Smooth muscle cell of bladder (primary cell): ENCODE data around the gene GNAL. TPM values are rescaled to one million over a fixed set of nuclear protein-coding genes. Genes with fewer than 3 reads are reported as not detected.

ENCODE experiments used
- total RNA-seq: library from RNA; depleted of rRNA; stranded (reverse); fragments of >200 nt; gene quantifications from 2 replicates; pipeline ENCODE4 v1.2.3, GENCODE V29; 2014

Gene GNAL
- total RNA-seq, result 0.65 and 0.71 TPM in 2 replicates

DNA sequence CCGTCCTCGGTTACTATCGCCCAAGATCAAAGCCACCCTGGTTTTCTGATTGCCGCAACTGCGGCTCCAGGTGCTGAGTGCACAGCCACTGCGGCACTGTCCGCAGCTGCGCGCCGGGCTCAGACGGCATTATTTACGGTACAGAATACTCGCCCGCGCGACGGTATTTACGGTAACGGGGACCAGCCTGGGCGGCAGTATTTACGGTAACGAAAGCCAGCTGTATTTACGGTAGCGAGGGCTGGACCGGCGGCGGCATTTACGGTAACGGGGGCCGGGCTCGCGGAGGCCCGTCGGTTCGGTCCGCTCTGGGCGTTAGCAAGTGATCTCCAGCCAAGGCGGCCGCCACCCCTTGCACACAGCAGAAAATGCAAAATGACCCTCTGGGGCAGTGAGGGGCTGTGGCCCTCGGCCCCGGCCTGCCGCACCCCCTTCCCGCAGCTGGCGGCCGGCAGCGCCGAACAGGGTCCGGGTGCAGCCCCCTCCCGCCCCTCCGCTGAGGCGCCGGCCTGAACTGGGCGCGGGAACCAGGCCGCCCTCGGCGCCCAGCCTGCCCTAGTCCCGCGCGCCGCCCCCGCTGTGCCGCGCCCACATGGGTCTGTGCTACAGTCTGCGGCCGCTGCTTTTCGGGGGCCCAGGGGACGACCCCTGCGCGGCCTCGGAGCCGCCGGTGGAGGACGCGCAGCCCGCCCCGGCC is at the start of gene GNAL:
TSS of gene GNAL (plus strand) at position 293 of the 697 bp plus-strand sequence. CDS start at position 593, 300 bp downstream.

DNA sequence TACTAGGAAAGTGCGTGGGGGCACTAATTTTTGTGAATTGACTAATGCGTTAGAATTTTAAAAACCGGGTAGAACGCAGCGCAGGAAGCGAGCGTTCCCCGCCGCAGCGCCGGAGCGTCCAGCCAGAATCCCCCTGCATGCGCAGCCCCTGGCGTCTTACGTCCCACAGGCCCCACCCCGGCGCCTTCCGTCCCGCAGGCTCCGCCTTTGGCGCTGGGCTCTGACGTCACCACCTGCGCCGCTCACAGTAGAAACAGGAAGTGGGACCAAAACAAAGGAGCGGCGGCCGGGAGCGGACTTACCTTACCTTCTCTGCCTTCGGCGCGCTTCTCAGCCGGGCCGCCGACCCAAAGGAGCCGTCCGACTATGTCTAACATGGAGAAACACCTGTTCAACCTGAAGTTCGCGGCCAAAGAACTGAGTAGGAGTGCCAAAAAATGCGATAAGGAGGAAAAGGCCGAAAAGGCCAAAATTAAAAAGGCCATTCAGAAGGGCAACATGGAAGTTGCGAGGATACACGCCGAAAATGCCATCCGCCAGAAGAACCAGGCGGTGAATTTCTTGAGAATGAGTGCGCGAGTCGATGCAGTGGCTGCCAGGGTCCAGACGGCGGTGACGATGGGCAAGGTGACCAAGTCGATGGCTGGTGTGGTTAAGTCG is 162.2 kb downstream of the GNAL start, which contains the start of gene CHMP1B:
TSS of gene CHMP1B (plus strand) at position 268 of the 660 bp plus-strand sequence. CDS start at position 367, 99 bp downstream.

DNA sequence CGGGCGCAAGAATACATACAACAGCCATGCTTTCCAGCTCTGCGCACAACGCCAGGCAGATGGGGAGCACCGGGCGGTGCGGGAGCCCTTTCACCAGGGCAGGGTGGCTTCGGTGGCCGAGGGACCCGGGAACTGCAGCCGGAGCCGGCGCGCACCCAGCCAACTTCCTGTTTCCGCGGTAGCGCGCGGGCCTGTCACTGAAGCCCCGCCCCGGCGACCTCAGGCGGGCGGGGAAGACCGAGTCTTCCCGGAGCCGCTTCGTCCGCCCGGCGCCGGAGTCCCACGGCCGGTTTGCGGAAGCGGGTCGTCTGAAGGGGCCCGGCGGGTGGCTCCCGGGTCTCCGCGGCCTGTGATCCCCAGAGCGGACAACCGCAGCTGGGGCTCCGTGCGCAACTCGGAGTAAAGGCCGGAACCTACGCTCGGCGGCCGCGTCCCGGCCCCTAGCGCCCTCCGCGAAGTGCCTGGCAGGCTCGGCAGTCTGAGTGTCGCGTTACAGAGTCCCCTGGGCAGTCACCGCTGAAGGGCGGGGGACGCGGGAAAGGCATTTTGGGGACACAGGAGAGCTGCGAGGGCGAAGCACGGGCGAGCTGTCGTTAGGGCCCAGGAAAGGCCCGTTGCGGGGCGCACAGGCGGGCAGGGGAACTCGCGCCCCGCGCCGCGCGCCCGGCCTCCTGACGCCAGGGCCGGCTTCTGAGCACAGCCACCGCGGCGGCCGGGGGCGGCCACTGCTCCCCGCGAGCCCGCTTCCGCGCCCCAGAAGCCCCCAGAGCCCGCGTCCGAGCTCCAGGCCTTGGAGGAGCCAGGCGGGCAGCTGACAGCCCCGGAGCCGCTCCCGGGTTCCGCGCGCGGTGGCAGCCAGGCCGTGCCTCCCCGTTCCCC is 219.4 kb downstream of the GNAL start, which contains the start of gene MPPE1:
TSS of gene MPPE1 (minus strand) at position 136 of the 879 bp plus-strand sequence. CDS start 11,053 bp downstream, outside the sequence.

Other genes with a start within 250 kb of the GNAL start
- gene SLC35G4, start 79.7 kb upstream of the GNAL start, total RNA-seq, result not detected in 2 replicates
- gene CHMP1B, start 162.1 kb downstream of the GNAL start, total RNA-seq, result 63.9 and 66.9 TPM in 2 replicates
- gene MPPE1, start 219.1 kb downstream of the GNAL start, total RNA-seq, result 34.0 and 38.2 TPM in 2 replicates